GM18502 (cell line): Measurements from ENCODE around the gene FRMPD4.

ENCODE experiments used
- ATAC-seq: cut with Tn5 transposase; IDR thresholded peaks from one replicate; pipeline ENCODE4 v1.9.1; 2021; ENCODE audit warnings: mild to moderate bottlenecking; ENCODE audit not compliant: unreplicated experiment, poor library complexity

FRMPD4 gene

DNA sequence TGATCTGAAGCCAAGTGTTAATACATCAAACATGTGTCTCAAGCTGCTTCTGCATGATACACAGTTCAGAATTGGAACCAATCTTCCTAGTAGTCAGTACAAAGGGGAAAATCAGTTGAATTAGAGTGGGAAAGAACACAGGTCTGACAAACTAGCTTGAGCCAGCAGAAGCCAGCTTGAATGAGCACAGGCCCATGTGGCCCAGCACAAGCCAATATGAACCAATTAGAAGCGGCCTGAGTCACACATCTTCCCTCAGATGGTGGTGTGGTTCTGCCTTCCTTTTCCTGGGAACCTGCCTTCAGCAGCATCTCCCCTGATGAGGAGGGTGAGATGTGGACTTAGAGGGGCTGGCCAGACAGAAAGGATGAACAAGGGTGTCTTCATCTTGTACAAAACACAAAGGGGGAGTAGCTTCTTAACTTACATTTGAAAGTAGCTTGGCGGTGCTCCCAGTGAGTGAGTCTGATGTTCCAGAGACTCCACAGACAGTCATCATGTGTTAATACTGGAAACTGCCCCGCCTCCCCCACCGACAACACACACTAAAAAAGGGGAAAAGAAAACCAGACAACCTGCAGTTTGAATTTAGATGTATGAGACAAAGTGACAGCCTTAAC, 72.0 kb downstream of the FRMPD4 start:
- ATAC-seq: no peak

- no peak for ATAC-seq
Observed at GRCh38 chrX:12210971-12211370, 72.7 kb downstream of the FRMPD4 start.

DNA sequence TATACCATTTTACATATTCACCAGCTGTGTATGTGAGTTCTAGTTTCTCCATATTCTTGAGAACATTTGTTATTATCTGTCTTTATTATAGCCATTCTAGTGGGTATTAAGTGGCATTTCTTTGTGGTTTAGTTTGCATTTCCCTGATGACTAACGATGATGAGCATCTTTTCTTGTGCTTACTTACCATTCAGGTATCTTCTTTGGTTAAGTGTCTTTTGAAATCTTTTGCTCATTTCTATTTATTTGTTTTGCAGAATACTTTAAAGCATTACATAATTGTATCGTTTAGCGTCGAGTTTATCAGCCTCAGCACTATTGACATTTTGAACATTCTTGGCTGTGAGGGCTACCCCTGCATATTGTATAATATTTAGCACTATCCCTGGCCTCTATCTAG, 85.4 kb downstream of the FRMPD4 start:
- ATAC-seq: no peak

- ATAC-seq: no peak
Observed at GRCh38 chrX:12225107-12225506, 86.8 kb downstream of the FRMPD4 start.

DNA sequence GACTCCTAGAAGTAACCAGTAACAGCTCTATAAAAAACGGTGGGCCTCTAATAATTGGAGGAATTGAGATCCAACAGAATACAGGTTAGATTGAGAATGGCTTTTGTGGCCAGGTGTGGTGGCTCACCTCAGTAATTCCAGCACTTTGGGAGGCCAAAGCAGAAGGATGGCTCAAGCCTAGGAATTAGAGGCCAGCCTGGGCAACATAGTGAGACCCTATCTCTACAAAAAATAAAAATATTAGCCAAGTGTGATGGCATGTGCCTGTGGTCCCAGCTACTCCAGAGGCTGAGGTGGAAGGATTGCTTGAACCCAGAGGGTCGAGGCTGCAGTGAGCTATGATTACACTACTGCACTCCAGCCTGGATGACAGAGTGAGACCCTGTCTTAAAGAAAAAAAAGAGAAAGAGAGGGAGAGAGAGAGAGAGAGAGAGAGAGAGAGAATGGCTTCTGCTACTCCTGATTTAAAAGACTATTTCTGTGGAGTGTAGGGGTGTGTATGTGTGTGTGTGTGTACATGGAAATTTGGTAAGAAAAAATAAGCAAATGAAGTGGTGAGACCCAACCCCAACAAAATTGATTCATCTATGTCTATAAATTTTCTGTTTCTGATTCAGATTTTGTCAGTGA, 89.3 kb downstream of the FRMPD4 start:
- no peak for ATAC-seq

DNA sequence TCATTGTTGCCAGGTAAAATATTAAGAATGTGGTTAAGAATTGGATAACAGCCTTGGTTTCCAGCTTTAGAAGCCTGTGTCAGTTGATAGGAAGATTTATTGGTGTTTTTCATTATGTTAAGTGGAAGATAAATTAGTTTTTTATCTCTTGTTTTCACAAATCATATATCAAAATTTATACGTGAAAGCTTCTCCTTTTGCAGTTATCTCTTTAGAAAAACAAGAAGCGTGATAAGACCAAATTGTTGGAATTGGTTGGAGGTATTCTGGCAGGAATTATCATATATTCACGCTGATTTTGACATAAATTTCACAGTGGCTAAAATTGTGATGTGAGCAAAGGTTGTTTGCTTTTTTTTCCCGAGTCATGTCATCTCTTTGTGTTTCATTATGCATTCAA, 90.6 kb downstream of the FRMPD4 start:
- no peak for ATAC-seq

- no peak for ATAC-seq
Observed at GRCh38 chrX:12229986-12230385, 91.7 kb downstream of the FRMPD4 start.

- no peak for ATAC-seq
Observed at GRCh38 chrX:12234534-12235329, 96.5 kb downstream of the FRMPD4 start.

DNA sequence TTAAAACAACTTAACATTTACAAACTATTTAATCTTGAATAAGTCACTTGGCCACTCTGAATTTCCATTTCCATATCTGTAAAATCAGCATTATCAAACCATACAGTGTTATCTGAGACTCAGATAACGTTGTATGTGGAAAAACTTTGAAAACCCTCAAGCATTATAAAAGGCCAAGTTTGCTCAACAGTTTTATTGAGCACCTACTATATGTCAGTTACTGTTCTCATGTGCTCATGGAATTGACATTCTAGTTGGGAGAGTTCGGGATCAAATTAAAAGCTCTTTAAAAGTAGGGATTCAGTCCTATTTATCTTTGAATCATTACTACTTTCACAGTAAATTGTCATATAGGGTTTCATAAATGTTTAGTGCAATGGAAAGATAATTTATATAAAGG, 97.9 kb downstream of the FRMPD4 start:
- ATAC-seq: no peak

- no peak for ATAC-seq
Observed at GRCh38 chrX:12237131-12237530, 98.9 kb downstream of the FRMPD4 start.

- no peak for ATAC-seq
Observed at GRCh38 chrX:12237771-12238170, 99.5 kb downstream of the FRMPD4 start.

DNA sequence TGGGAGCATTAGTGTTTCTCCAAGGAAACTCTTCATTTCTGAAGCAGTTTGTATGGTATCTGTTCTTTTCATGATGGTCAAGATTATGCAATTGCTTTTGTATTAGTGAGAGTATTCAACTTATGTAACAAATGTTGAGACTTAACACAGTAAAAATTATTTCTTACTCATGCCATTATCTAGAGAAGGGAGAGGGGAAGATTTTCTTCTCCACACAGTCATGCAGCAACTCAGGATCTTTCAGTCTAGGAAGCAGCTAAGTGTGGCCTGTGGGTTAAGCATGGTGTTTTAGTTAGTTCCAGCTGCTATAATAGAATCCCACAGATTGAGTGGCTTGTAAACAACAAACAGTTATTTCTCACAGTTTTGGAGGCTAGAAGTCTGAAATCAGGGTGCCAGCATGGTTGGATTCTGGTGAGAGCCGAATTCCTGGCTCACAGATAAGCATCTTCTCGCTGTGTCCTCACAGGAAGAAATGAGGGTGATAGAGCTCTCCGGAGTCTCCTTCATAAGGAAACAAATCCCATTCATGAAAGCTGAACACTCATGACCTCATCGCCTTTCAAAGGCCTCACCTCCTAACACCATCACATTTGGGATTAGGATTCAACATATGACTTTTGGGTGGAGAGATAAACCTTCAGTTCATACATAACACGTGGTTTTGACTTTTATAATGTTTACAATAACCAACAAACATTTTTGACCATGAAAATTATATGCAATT, 101.2 kb downstream of the FRMPD4 start:
- no peak for ATAC-seq

DNA sequence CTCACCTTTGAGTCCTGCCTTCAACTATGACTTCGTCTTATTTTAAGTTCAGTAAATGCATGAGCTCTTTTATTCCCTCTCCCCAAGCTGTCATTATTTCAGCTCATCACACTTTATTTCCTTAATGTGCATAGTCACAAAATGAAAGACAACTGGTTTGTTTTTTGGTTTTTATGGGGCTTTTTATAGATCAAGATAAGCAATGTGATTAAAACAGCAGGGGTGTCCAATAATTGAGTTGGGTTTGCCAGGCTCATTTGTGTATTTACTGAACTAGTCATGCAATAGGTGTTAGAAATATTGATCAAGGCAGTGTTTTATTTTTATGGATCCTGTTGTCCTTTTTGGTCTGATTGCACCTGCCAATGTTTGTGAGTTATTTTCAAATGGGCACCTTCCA, 102.2 kb downstream of the FRMPD4 start:
- ATAC-seq: no peak

- no peak for ATAC-seq
Observed at GRCh38 chrX:12241026-12241425, 102.8 kb downstream of the FRMPD4 start.

GRCh38 chrX:12245650-12246645, 107.7 kb downstream of the FRMPD4 start:
- ATAC-seq: no peak

DNA sequence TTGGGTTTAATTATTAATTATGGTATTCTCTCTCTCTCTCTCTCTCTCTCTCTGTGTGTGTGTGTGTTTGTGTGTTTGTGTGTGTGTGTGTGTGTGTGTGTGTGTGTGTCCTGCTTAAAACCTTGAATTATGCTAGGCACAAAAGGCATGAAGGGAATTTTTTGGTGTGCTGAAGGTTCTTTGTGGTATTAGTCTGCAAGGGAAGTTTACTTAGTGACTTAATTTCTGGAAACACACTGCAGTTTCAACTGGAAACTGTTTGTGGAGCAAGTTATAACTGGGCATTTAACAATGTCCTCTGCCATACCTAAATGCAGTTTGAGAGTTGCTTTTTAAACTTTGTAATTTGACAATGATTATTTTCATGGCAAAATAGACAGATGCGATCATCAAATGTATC, 111.7 kb downstream of the FRMPD4 start:
- ATAC-seq: no peak

DNA sequence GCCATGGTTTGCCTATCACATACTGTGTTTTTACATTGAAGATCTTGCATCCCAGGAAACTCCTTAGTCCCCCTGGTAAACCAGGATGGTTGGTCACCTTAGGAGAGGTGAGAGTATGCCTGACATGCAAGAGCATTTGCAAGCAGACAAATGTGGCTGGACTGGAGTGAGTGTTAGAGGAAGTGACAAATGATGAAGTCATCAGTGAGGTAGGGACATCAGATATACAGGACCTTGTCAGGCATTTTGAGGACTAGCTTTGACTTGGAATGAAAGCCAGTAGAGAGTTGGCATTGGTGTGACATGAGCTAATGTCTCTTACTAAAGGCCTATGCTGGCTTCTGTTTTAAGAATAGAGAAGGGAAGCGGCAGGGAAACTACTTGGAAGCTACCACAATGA, 124.9 kb downstream of the FRMPD4 start:
- ATAC-seq: no peak

DNA sequence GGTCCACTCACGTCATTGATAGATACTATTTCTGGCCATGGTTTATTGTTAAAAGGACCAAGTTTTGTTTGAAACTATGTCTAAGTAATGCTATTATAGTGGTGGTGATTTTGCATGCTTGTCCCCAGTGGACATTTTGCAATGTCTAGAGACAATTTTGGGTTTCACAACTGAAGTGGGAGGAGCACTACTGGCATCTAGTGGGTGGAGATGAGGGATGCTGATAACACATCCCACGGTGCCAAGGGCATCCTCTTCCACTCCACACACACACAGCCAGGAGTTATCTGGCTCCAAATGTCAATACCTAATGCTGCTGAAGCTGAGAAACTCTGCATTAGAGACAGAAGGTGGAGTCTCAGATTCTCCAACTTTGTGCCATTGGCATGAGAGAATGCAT, 131.2 kb downstream of the FRMPD4 start:
- ATAC-seq: no peak

DNA sequence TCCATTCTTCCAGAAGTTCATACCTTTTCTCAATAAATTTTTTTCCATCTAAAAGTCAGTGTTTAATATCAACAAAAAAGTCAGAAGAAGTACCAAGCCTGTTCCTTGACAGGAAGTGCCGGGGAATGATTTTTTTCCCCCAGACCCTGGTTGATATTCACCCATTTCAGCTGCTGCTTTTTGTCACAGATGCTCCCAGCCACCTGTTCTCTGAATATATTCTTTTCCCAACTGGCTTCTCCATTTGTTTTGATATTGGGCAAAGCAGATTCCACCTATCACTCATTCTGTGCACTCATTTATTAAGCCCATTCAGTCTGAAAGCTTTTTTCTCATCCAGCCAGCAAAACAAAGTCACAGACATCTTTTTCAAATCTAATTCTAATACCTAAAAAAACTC, 139.9 kb downstream of the FRMPD4 start:
- no peak for ATAC-seq

DNA sequence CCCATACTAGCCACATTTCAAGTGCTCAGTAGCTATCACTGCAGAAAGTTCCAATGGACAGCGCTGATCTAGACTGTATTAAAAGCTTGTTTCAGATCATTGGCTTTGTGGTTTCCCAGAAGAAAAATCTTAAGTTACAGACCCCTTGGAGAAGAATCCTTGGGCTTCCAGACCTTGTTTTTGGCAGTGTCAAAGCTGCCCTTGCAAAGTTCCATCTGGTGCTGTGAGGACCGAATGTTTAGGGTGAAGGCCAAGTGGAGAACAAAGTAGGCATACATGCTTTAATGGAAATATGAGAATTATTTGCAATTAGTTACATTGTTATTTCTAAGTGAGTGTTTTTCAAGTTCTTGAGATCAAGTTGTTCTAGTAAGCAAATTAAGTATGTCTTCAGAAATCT, 144.7 kb downstream of the FRMPD4 start:
- no peak for ATAC-seq
